HG03097 (cell line): ENCODE data around the gene ZNF784.
A peak's percentile ranks its signal among the peaks of the same experiment; 100 is the strongest.

Experiments used
- ATAC-seq: cut with Tn5 transposase; IDR thresholded peaks from one replicate; pipeline ENCODE4 v1.9.1; 2021; ENCODE audit not compliant: unreplicated experiment, low FRiP score

Gene ZNF784

DNA sequence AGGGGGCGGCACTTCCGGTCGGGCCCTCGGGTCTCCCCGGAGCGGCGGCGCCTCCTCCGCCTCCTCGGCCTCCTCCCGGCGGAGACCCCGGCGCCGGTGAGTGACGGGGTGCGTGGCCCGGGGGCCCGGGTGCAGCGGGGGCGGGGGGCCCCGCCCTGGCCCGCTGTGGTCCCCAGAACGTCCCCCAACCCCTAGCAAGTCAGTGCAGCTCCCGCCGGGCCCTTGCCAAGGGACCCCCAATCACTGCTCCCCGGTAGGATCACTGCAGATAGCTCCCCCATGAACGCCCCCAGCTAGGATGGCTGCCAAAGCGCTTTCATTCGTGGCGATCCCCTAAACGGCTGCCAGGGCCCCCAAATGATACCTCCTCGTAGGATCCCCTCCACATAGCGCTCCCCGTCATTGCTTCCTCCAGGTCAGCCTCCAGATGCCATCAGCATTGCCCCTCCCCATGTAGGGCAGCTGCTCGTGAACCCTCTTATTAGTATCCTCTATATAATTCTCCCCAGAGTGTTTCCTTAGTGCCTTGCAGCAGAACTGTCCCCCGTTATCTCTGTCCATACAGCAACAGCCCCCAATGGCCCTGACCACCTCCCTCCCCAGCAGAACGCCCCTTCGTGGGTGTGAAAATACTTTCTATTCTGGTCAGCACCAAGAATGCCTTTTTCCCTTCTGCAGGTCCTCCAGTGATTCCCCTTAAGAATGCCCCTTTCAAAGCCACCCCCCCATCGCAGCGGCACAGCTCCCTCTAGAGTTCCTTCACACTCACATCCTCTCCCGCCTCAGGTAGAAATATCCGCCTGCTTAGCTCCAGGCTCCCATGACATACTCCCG lies 18.5 kb downstream of the ZNF784 start, which contains the start of gene ZNF865:
Gene ZNF865, plus strand, starts transcription at position 11 of the 834 bp plus-strand sequence. CDS start 7,972 bp downstream, outside the sequence.
- ATAC-seq, result peak; percentile 38

DNA sequence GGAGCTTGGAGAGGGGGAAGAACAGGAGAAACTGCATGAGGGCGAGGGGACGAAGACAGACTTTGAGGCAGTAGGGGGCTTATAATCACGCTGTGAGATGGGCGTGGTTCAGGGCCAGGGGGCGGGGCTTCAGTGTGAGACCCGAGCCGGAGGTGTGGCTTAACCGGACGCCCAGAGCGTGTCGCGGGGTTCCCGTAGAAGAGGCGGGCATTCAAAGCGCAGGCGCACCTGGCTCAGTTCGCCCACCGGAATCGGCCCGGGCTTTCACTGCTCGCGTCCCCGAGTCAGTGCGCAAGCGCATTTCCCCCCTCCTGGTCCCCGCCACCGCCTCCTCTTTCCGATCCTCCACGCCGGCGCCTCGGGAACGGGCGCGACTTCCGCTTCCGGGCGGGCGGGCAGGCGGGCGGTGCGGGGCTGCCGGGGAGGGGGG lies 19.1 kb downstream of the ZNF784 start:
- ATAC-seq, result peak; percentile 64

DNA sequence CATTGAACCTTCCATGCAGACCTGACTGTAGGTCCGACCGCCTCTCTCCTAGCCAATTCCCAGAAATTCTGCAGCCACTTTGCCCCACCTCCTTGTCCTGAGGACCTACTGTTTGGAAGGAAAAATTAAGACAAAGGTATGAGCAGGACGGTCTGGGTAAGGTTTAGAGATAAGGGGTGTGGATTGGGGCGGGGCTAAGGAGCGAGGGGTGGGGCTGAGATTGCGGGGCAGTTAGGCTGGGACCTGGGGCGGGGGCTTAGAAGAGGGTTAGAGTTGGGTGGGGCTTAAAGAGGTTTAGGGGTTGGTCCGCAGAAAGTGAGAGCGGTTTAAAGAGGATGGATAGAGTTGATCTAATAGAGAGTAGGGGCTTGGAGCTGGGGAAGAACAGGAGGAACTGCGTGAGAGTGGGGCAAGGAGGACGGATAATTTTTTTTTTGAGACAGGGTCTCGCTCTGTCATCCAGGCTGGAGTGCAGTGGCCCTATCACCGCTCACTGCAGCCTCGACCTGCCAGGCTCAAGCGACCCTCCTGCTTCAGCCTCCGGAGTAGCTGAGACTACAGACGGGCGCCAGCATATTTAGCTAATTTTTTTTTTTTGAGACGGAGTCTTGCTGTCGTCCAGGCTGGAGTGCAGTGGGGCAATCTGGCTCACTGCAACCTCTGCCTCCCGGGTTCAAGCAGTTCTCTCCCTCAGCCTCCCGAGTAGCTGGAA lies 20.6 kb downstream of the ZNF784 start:
- ATAC-seq, result no peak

GRCh38 chr19:55603115-55603514 lies 21.3 kb downstream of the ZNF784 start:
- ATAC-seq, result no peak

- ATAC-seq, result no peak
Measured at GRCh38 chr19:55602104-55603001, 22.0 kb downstream of the ZNF784 start.

GRCh38 chr19:55601084-55601483 lies 23.3 kb downstream of the ZNF784 start:
- no peak for ATAC-seq

DNA sequence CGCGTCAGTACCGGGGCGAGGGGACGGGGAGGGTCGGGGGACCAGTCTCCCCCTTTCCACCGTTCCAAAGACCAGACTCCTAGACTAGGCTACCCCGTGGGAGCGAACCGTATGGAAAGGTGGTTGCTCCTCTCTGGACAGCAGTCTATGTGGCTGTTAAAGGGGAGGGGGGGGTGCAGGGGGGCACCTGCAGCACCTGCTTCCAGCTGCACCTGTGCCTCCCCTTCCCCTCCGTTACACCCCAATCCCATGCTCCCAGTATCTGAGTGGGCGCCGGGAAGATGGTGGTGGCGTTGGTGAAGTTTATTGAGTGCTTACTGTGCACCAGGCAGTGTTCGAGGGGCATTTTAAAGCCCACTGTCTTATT lies 23.7 kb downstream of the ZNF784 start:
- no peak for ATAC-seq

GRCh38 chr19:55599842-55600661 lies 24.3 kb downstream of the ZNF784 start, which contains the start of gene ZNF524:
TSS of gene ZNF524 (plus strand) at chr19:55600288. CDS start at chr19:55602113, 1,825 bp downstream.
- peak; percentile 41 for ATAC-seq

- peak; percentile 48 for ATAC-seq
Measured at GRCh38 chr19:55599468-55599841, 24.9 kb downstream of the ZNF784 start, which contains the start of gene FIZ1. TSS of gene FIZ1 (minus strand) at chr19:55599517. CDS start at chr19:55597865, 1,652 bp downstream.

- peak; percentile 45 for ATAC-seq
Measured at GRCh38 chr19:55598719-55599467, 25.5 kb downstream of the ZNF784 start.

GRCh38 chr19:55598034-55598433 lies 26.3 kb downstream of the ZNF784 start:
- no peak for ATAC-seq

DNA sequence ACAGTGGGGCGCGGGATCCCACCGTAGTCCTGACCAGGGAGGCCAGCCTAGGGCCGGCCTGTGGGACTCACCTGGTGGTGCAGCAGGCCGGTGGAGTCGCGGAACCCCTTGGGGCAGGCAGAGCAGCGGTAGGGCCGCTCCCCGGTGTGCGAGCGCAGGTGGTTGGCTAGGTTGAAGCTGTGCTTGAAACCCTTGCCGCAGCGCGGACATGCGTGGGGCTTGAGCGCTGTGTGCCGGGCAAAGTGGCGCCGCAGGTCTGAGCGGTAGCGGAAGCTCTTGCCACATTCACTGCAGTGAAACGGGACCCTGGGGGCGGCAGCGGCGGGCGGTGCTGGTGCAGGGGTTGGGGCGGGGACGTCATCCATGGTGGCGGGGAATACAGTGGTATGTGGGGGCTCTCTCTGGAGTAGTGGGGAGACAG lies 26.9 kb downstream of the ZNF784 start:
- ATAC-seq, result no peak

GRCh38 chr19:55596304-55596703 lies 28.1 kb downstream of the ZNF784 start:
- ATAC-seq, result no peak

- no peak for ATAC-seq
Measured at GRCh38 chr19:55594996-55595545, 29.3 kb downstream of the ZNF784 start.

DNA sequence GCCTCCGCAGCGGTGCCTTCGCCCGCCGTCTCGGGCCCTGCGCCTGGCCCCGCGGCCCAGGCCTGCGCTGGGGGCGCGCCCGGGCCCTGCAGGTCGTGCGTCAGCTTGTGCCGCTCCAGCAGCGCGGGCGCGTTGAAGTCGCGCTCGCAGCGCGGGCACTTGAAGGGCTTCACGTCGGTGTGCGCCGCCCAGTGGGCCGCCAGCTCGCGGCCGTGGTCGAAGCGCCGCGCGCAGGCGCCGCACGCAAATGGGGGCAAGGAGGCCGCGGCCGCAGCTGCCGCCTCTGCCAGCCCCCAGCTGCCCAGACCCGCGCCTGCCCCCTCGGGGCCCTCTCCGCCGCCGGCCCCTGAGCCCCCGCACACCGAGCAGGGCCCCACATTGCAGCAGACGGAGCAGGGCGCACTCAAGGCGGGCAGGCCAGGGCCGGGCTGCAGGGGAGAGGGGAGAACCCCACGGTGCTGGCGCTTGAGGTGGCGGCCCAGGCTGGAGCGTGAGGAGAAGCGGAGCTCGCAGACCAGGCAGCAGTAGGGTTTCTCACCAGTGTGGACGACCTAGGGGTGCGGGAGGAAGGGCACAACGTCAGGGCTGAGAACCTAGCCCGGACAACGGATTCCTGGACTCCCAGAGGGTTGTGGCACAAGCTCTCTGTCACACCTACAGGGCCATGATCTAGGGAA lies 31.1 kb downstream of the ZNF784 start:
- ATAC-seq, result no peak

DNA sequence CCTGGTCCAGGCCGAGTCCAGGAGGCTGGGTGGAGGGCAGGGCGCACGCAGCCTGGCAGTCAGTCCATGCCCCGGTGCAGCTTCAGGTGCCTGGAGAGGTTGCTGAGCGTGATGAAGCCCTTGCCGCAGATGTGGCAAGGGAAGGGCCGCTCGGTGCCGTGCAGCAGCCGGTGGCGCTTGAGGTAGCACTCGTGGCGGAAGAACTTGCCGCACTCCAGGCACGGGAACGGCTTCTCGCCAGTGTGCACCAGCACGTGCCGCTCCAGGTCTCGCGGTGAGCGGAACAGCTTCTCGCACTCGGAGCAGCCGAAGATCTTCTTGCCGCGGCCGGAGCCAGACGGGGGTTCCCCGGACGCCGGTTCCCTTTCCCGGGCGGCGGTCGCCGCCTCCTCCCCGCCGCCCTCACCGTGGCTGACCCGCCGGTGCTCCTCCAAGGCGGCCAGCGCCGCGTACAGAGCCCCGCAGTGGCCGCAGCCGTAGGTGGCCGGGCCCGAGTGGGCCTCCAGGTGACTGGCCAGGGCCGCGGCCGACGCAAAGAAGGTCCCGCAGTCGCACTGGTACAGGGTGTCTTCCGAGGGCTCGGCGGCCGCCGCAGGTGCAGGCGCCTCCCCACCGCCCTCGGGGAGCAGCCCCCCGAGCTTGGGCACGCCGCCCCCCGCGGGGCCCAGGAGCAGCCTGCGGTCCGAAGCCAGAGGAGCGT lies 31.8 kb downstream of the ZNF784 start:
- no peak for ATAC-seq

DNA sequence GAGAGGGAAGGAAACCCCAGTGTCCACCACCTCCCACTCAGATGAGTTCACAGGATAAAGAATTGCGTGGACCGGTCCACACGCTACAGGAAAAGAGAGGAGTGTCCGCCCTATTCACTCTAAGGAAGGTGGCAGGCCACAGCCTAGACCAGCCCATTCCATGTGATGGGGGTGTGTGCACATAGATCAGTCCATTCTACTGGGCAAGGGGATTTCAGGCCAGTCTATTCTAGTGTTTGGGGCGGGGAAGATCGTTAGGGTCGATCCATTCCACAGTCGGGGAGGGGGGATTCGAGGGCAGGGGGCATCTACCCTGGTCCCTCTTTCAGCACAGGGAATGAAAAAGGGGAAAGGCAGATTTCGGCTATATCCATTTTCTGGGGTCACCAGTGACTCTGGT lies 32.8 kb downstream of the ZNF784 start:
- no peak for ATAC-seq

- no peak for ATAC-seq
Measured at GRCh38 chr19:55590617-55591016, 33.7 kb downstream of the ZNF784 start.
